ENCODE results near the gene MCOLN1. TPM values are rescaled to one million over a fixed set of nuclear protein-coding genes. Genes with fewer than 3 reads are reported as not detected.

The MCOLN1 gene
- total RNA-seq, 1 experiment from 2014 or later: 13.1 TPM

- H3K9me3 Mint-ChIP-seq (ENCODE audit: low read depth, unreplicated experiment): no peaks in the 10 kb centered on the region
- no peak overlapping the region for H3K27ac Mint-ChIP-seq (ENCODE audit: unreplicated experiment)
- no peaks in the 10 kb centered on the region for H3K4me1 Mint-ChIP-seq (ENCODE audit: low read depth, unreplicated experiment)
- no peak for DNase-seq
- CTCF ChIA-PET: no interaction called here
- H3K36me3 Mint-ChIP-seq (ENCODE audit: insufficient read depth, unreplicated experiment): peaks cover 12% of the 10 kb centered on the region
- intact Hi-C loops (cut with micrococcal nuclease; ENCODE audit: unreplicated experiment): no loop called here
- no peak overlapping the region for H3K4me3 Mint-ChIP-seq (ENCODE audit: low read depth, unreplicated experiment)
- BruUV-seq (replicated peaks): no TSS peak
- no peaks in the 10 kb centered on the region for H3K27me3 Mint-ChIP-seq (ENCODE audit: unreplicated experiment)
- no peak for TF ChIP-seq CTCF (IDR thresholded peaks at IDR 0.05; ENCODE audit: unreplicated experiment)
Measured at GRCh38 chr19:7550169-7550770, 27.8 kb downstream of the MCOLN1 start.

- H3K27ac Mint-ChIP-seq (ENCODE audit: unreplicated experiment): no peak overlapping the region
- intact Hi-C loops (cut with micrococcal nuclease; ENCODE audit: unreplicated experiment): no loop called here
- CTCF ChIA-PET: interaction anchor here (0.5 kb wide), 1 partner anchor 66 kb away, joined by 3 read pairs; no protein-coding TSS in a partner anchor
Measured at GRCh38 chr19:7550987-7551761, 28.8 kb downstream of the MCOLN1 start.

GRCh38 chr19:7552781-7553180 lies 30.4 kb downstream of the MCOLN1 start:
- BruUV-seq (replicated peaks): no TSS peak
- no peak for TF ChIP-seq CTCF (IDR thresholded peaks at IDR 0.05; ENCODE audit: unreplicated experiment)
- CTCF ChIA-PET: no interaction called here
- intact Hi-C loops (cut with micrococcal nuclease; ENCODE audit: unreplicated experiment): no loop called here
- no peak overlapping the region for H3K27ac Mint-ChIP-seq (ENCODE audit: unreplicated experiment)
- peaks cover 16% of the 10 kb centered on the region for H3K36me3 Mint-ChIP-seq (ENCODE audit: insufficient read depth, unreplicated experiment)
- H3K27me3 Mint-ChIP-seq (ENCODE audit: unreplicated experiment): no peaks in the 10 kb centered on the region
- no peaks in the 10 kb centered on the region for H3K9me3 Mint-ChIP-seq (ENCODE audit: low read depth, unreplicated experiment)
- DNase-seq: no peak
- H3K4me3 Mint-ChIP-seq (ENCODE audit: low read depth, unreplicated experiment): no peak overlapping the region
- H3K4me1 Mint-ChIP-seq (ENCODE audit: low read depth, unreplicated experiment): no peaks in the 10 kb centered on the region

More at GRCh38 chr19:7550987-7551761, 28.8 kb downstream of the MCOLN1 start:
- no peak overlapping the region for H3K4me3 Mint-ChIP-seq (ENCODE audit: low read depth, unreplicated experiment)
- H3K36me3 Mint-ChIP-seq (ENCODE audit: insufficient read depth, unreplicated experiment): peaks cover 16% of the 10 kb centered on the region
- no peak for DNase-seq
- H3K27me3 Mint-ChIP-seq (ENCODE audit: unreplicated experiment): no peaks in the 10 kb centered on the region
- BruUV-seq (replicated peaks): no TSS peak
- H3K4me1 Mint-ChIP-seq (ENCODE audit: low read depth, unreplicated experiment): no peaks in the 10 kb centered on the region
- no peak for TF ChIP-seq CTCF (IDR thresholded peaks at IDR 0.05; ENCODE audit: unreplicated experiment)
- no peaks in the 10 kb centered on the region for H3K9me3 Mint-ChIP-seq (ENCODE audit: low read depth, unreplicated experiment)

- H3K4me3 Mint-ChIP-seq (ENCODE audit: low read depth, unreplicated experiment): no peak overlapping the region
- H3K27ac Mint-ChIP-seq (ENCODE audit: unreplicated experiment): no peak overlapping the region
- DNase-seq: no peak
- no peaks in the 10 kb centered on the region for H3K9me3 Mint-ChIP-seq (ENCODE audit: low read depth, unreplicated experiment)
- intact Hi-C loops (cut with micrococcal nuclease; ENCODE audit: unreplicated experiment): no loop called here
- H3K27me3 Mint-ChIP-seq (ENCODE audit: unreplicated experiment): no peaks in the 10 kb centered on the region
- no peak for TF ChIP-seq CTCF (IDR thresholded peaks at IDR 0.05; ENCODE audit: unreplicated experiment)
- peaks cover 15% of the 10 kb centered on the region for H3K36me3 Mint-ChIP-seq (ENCODE audit: insufficient read depth, unreplicated experiment)
- H3K4me1 Mint-ChIP-seq (ENCODE audit: low read depth, unreplicated experiment): no peaks in the 10 kb centered on the region
- no TSS peak for BruUV-seq (replicated peaks)
- CTCF ChIA-PET: interaction anchor here (1.5 kb wide), 1 partner anchor 14 kb away, joined by 3 read pairs; no protein-coding TSS in a partner anchor
Measured at GRCh38 chr19:7554565-7554964, 32.1 kb downstream of the MCOLN1 start.
